ENCODE measurements around the gene GID8. TPM values are rescaled to one million over a fixed set of nuclear protein-coding genes. Genes with fewer than 3 reads are reported as not detected.

The GID8 gene
- 10 to 100 TPM; 23.4 to 33.4 (median 29.7) TPM for total RNA-seq

DNA sequence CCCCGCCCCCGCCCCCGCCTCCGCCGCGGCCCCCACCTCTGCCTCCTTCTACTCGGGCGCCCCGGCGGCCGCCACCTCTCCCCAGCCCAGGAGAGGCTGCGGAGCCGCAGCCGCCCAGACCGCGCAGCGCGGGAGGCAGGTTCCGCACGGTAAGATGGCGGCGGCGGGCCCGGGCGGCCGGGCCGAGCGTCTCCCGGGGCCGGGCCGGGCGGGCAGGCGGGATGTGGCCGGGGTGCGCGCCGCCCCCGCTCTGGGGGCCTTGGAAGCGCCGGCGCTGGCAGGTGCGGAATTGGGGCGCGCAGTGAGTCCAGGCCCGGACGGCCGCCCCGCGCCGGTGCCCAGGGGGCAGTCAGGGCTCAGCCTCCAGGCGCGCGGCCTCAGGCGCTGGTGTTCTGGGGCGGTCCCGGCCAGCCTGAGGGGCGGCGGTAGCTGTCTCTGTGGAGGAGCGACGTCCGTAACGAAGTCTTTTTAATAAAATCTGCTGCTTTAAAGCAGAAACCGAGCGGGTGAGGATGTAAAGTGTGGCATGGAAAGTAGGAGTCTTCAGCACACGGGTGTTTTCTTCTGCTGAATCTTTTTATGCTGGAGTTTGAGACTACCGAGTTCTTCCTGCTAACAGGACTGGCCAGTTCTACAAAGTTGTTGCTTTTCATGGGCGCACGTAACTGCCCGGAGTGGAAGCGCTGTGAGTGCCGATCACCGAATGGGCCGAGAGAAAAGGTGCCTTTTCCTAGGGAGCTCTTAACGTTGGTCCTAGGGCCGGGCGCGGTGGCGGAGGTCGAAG lies at the start of gene GID8:
GID8 (plus strand) TSS at position 43 of the 784 bp plus-strand sequence. CDS start 3,356 bp downstream, outside the sequence.
- no peaks in the 10 kb centered on the region for H3K9me3 ChIP-seq
- peak within 1 kb of the TSS; percentile 79 to 99 (median 82) for H3K4me3 ChIP-seq
- no peak for DNase-seq (ENCODE audit: low spot score in 2 of 2)
- no peaks in the 10 kb centered on the region for H3K27me3 ChIP-seq
- peak within 1 kb of the TSS; percentile 78 to 96 (median 88) for H3K27ac ChIP-seq
- TF ChIP-seq EP300 (IDR thresholded peaks at IDR 0.05) (no peak), POLR2A (IDR thresholded peaks at IDR 0.05) (no peak)
- TF ChIP-seq, protein P1, sequence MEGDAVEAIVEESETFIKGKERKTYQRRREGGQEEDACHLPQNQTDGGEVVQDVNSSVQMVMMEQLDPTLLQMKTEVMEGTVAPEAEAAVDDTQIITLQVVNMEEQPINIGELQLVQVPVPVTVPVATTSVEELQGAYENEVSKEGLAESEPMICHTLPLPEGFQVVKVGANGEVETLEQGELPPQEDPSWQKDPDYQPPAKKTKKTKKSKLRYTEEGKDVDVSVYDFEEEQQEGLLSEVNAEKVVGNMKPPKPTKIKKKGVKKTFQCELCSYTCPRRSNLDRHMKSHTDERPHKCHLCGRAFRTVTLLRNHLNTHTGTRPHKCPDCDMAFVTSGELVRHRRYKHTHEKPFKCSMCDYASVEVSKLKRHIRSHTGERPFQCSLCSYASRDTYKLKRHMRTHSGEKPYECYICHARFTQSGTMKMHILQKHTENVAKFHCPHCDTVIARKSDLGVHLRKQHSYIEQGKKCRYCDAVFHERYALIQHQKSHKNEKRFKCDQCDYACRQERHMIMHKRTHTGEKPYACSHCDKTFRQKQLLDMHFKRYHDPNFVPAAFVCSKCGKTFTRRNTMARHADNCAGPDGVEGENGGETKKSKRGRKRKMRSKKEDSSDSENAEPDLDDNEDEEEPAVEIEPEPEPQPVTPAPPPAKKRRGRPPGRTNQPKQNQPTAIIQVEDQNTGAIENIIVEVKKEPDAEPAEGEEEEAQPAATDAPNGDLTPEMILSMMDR (IDR thresholded peaks at IDR 0.05) = no peak
- peaks cover 0 to 74% (median 31%) of the 10 kb centered on the region in 4 donors for H3K4me1 ChIP-seq
- peaks cover 1 to 38% (median 5%) of the 10 kb centered on the region in 3 donors for H3K36me3 ChIP-seq
- 0 to 1% methylated on average over 40 to 47 of the region's 79 CpGs for WGBS, 2 donors

DNA sequence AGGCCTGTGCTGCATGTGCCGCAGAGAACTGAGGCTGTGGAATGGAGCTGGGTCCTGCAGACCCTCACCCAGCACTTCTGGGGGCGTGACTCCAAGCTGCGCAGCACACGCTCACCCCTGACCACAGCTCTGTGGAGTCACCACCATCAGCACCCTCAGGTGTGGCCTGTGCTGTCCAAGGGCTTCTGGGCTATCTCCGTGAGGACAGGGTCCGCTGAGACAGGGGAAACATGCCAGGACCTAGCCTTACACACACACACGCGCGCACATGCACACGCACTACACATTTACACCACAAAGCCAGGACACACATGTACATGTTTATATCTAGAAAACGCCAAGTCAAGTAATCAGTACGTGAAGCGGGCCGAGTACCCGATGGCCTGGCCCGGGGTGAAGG lies 49.5 kb upstream of the GID8 start:
- TF ChIP-seq EP300 (IDR thresholded peaks at IDR 0.05) (no peak), POLR2A (IDR thresholded peaks at IDR 0.05) (no peak)
- TF ChIP-seq, protein P1 (IDR thresholded peaks at IDR 0.05) = no peak
- 96 to 98% methylated on average over 16 of the region's 16 CpGs for WGBS, 2 donors
- no peaks in the 10 kb centered on the region for H3K27me3 ChIP-seq

DNA sequence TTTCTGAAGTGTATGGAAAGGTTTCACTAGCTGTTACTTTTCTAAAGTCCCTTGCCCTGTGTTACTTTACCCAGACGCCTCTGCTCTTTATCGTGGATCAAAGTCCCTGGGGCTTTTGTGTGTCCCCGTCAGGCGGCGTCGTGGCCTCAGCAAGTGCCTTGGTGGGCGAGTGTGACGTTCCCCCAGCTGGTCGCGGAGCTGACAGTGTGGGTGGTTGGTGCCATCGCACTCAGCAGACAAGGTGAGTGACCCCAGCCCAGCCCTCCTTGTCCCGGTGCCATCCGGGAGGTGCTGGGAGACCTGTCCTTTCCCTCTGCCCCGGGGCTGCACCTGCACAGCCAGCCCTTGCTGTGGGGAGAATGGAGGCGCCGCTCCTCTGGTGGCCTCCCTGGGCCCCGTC lies 49.0 kb upstream of the GID8 start:
- Histone ChIP-seq H3K27ac (no peak overlapping the region), H3K4me3 (no peak overlapping the region), H3K4me1 (peaks cover 0 to 7% (median 0%) of the 10 kb centered on the region in 4 donors), H3K9me3 (no peaks in the 10 kb centered on the region), H3K27me3 (no peaks in the 10 kb centered on the region), H3K36me3 (peaks cover 4 to 83% (median 39%) of the 10 kb centered on the region in 3 donors)
- WGBS, 2 donors = 88 to 92% methylated on average over 14 to 17 of the region's 17 CpGs
- no peak for DNase-seq (ENCODE audit: low spot score in 2 of 2)
- TF ChIP-seq EP300 (IDR thresholded peaks at IDR 0.05) (no peak), POLR2A (IDR thresholded peaks at IDR 0.05) (no peak)
- TF ChIP-seq, protein P1 (IDR thresholded peaks at IDR 0.05) = no peak

More for the DNA sequence above, 49.5 kb upstream of the GID8 start:
- peaks cover 4 to 78% (median 34%) of the 10 kb centered on the region in 3 donors for H3K36me3 ChIP-seq
- no peak for DNase-seq (ENCODE audit: low spot score in 2 of 2)
- no peak overlapping the region for H3K4me3 ChIP-seq
- H3K9me3 ChIP-seq = no peaks in the 10 kb centered on the region
- peaks cover 0 to 7% (median 0%) of the 10 kb centered on the region in 4 donors for H3K4me1 ChIP-seq
- H3K27ac ChIP-seq = no peak overlapping the region

DNA sequence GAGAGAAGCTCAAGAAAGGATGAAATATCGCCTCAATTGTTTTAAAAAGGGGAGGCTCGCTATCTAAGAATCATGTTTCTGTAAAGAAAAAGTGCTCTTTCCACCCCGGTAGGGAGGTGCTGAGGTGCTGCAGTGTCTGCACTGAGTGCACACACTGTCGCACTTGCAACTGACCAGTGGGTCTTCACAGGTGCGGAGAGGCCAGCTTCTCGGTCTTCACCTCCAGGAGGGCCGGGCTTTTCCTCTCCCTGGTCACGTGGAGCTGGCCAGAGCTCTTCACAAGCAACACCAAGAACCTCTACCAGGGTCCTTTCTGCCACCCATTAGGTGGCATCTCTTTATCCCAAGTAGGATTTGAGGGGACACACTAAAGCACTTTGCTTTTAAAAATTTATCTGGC lies 48.5 kb upstream of the GID8 start:
- TF ChIP-seq POLR2A (IDR thresholded peaks at IDR 0.05) (no peak), EP300 (IDR thresholded peaks at IDR 0.05) (no peak)
- TF ChIP-seq, protein P1 (IDR thresholded peaks at IDR 0.05) = no peak
- H3K4me1 ChIP-seq = peaks cover 0 to 7% (median 0%) of the 10 kb centered on the region in 4 donors
- H3K36me3 ChIP-seq = peaks cover 4 to 88% (median 44%) of the 10 kb centered on the region in 3 donors
- H3K9me3 ChIP-seq = no peaks in the 10 kb centered on the region
- WGBS, 2 donors = 84 to 87% methylated on average over 8 of the region's 8 CpGs
- H3K4me3 ChIP-seq = no peak overlapping the region
- no peak overlapping the region for H3K27ac ChIP-seq
- DNase-seq (ENCODE audit: low spot score in 2 of 2) = no peak
- H3K27me3 ChIP-seq = no peaks in the 10 kb centered on the region

DNA sequence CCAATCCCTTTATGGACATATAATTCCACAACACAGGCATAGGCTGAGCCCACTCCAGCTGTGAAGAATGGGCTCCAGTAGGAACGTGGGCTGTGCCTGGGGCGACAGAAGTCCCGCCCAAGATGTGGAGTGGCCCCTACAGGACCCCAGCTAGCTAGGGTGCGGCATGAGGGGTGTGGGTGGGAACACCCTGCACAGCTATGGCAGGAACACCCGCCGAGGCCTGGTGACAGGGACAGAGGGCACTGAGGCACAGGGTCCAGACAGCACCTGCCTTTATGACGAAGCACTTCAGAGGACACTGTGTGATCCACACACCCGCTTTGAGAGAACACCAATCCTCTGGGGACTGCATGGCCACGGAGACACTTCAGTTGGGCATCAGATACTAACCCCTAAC lies 48.1 kb upstream of the GID8 start:
- peaks cover 0 to 7% (median 0%) of the 10 kb centered on the region in 4 donors for H3K4me1 ChIP-seq
- no peak overlapping the region for H3K4me3 ChIP-seq
- H3K9me3 ChIP-seq = no peaks in the 10 kb centered on the region
- H3K27ac ChIP-seq = no peak overlapping the region
- peaks cover 4 to 93% (median 46%) of the 10 kb centered on the region in 3 donors for H3K36me3 ChIP-seq
- H3K27me3 ChIP-seq = no peaks in the 10 kb centered on the region
- TF ChIP-seq EP300 (IDR thresholded peaks at IDR 0.05) (no peak), POLR2A (IDR thresholded peaks at IDR 0.05) (no peak)
- TF ChIP-seq, protein P1 (IDR thresholded peaks at IDR 0.05) = no peak
- DNase-seq (ENCODE audit: low spot score in 2 of 2) = no peak
- 87 to 92% methylated on average over 8 of the region's 9 CpGs for WGBS, 2 donors
